Bronchial epithelial cell (primary cell): Measurements from ENCODE around the gene HOXD11. TPM values are rescaled to one million over a fixed set of nuclear protein-coding genes. Genes with fewer than 3 reads are reported as not detected.

ENCODE experiments used
- DNase-seq: peaks from one replicate; pipeline ENCODE4 v3.0.0-alpha.2; 2010; ENCODE audit warnings: low read depth
- FAIRE-seq: peaks from 2 replicates; lab custom pipeline; 2011; peaks lifted over from hg19 to GRCh38; lab: Jason Lieb, UNC
- H3K27me3 ChIP-seq: 2 replicates; pipeline ENCODE4 v1.5.1; 2011; ENCODE audit warnings: low read length; ENCODE audit not compliant: control insufficient read depth, insufficient read depth
- H3K36me3 ChIP-seq: 2 replicates; pipeline ENCODE4 v1.5.1; 2011; ENCODE audit warnings: low read length; ENCODE audit not compliant: control insufficient read depth, insufficient read depth
- H3K4me3 ChIP-seq: 2 replicates; pipeline ENCODE4 v1.5.1; 2011; ENCODE audit warnings: mild to moderate bottlenecking, low read depth, low read length, control low read depth
- total RNA-seq: library from RNA; depleted of rRNA; stranded (reverse); fragments of >200 nt; gene quantifications from 2 replicates; pipeline ENCODE4 v1.2.1, GENCODE V29; 2014
- TF ChIP-seq, protein P1 (sequence below): IDR thresholded peaks from 2 replicates; pipeline ENCODE4 v1.5.1; 2011; ENCODE audit warnings: mild to moderate bottlenecking, moderate library complexity, low read length, control low read depth, inconsistent platforms; ENCODE audit not compliant: insufficient read depth, severe bottlenecking

HOXD11 gene
- total RNA-seq, 1 donor from 2014 or later, result not detected

DNA sequence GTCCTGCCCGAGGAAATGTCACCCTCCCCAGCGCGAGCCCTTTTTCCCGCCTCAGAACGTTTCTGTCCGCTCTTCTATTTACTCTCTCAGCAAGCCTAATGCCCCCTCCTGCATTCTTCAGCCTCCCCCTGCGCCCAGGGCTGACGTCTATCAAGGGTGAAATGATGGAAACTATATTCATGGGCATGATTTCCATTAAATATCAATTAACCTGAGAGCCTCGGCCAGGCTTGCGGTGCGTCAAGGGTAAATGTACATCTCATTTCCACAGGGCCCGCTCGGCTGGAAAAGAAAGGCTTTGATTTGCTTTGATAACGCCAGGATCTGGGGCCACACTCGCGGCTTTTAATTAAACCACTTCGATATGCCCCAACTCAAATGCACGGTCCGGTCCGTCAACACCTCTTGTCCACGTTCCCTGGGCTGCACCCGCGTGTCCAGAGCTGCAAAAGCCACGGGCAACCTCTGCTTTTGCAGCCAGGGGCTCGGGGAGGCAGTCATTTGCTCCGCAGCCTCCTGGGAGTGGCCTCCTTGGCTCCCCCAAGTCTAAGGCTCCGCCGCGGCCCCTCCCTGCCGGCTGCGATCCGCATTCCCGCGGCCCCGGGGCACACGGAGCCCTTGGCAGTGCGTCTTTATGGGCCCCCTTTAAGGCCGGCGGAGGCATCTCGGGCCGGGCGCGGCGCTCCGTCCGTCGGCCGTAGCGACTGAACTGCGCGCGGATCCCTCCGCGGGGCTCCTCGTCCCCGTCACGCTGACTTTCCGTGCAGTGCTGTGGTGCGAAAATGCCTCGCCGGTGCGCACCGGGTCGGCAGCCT lies 22.1 kb downstream of the HOXD11 start, which contains the start of gene HOXD8:
Gene HOXD8, plus strand, starts transcription at position 724 of the 815 bp plus-strand sequence. CDS start 662 bp downstream, outside the sequence.
- FAIRE-seq (no peak), DNase-seq (no peak)
- no peaks in the 10 kb centered on the region for H3K36me3 ChIP-seq
- H3K4me3 ChIP-seq, result no peak within 1 kb of the TSS
- H3K27me3 ChIP-seq, result peaks cover 72% of the 10 kb centered on the region
- TF ChIP-seq, protein P1, sequence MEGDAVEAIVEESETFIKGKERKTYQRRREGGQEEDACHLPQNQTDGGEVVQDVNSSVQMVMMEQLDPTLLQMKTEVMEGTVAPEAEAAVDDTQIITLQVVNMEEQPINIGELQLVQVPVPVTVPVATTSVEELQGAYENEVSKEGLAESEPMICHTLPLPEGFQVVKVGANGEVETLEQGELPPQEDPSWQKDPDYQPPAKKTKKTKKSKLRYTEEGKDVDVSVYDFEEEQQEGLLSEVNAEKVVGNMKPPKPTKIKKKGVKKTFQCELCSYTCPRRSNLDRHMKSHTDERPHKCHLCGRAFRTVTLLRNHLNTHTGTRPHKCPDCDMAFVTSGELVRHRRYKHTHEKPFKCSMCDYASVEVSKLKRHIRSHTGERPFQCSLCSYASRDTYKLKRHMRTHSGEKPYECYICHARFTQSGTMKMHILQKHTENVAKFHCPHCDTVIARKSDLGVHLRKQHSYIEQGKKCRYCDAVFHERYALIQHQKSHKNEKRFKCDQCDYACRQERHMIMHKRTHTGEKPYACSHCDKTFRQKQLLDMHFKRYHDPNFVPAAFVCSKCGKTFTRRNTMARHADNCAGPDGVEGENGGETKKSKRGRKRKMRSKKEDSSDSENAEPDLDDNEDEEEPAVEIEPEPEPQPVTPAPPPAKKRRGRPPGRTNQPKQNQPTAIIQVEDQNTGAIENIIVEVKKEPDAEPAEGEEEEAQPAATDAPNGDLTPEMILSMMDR, result no peak

GRCh38 chr2:176129813-176130146 lies 22.7 kb downstream of the HOXD11 start:
- H3K4me3 ChIP-seq, result no peak overlapping the region
- H3K36me3 ChIP-seq, result no peaks in the 10 kb centered on the region
- TF ChIP-seq, protein P1, result no peak
- peaks cover 69% of the 10 kb centered on the region for H3K27me3 ChIP-seq
- no peak for DNase-seq
- FAIRE-seq, result no peak

DNA sequence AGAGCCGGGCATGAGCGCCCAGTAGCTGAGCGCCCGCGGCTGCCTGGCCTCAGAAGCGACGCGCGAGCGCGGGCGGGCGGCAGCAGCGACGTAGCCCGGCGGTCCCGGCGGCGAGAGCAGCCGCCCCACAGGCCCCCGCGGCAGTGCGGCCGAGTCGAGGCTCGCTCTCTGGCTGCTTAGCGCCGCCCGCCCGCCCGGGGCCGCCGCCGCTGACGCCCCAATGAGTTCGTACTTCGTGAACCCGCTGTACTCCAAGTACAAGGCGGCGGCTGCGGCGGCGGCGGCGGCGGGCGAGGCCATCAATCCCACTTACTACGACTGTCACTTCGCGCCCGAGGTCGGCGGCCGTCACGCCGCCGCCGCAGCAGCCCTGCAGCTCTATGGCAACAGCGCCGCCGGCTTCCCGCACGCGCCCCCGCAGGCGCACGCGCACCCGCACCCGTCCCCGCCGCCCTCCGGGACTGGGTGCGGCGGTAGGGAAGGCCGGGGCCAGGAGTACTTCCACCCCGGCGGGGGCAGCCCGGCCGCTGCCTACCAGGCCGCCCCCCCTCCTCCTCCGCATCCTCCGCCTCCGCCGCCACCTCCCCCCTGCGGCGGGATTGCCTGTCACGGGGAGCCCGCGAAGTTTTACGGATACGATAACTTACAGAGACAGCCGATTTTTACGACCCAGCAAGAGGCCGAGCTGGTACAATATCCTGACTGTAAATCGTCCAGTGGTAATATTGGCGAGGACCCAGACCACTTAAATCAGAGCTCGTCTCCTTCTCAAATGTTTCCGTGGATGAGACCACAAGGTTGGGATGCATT lies 23.3 kb downstream of the HOXD11 start:
- FAIRE-seq (no peak), DNase-seq (no peak)
- Histone ChIP-seq H3K4me3 (no peak overlapping the region), H3K27me3 (peaks cover 63% of the 10 kb centered on the region), H3K36me3 (no peaks in the 10 kb centered on the region)
- TF ChIP-seq, protein P1, result no peak

GRCh38 chr2:176130957-176131847 lies 24.1 kb downstream of the HOXD11 start:
- FAIRE-seq (no peak), DNase-seq (no peak)
- TF ChIP-seq, protein P1, result no peak
- Histone ChIP-seq H3K36me3 (no peaks in the 10 kb centered on the region), H3K4me3 (no peak overlapping the region), H3K27me3 (peaks cover 65% of the 10 kb centered on the region)

- TF ChIP-seq, protein P1, result no peak
- H3K4me3 ChIP-seq, result no peak overlapping the region
- H3K27me3 ChIP-seq, result peaks cover 66% of the 10 kb centered on the region
- no peaks in the 10 kb centered on the region for H3K36me3 ChIP-seq
- no peak for FAIRE-seq
- DNase-seq, result no peak
Measured at GRCh38 chr2:176131848-176132158, 24.7 kb downstream of the HOXD11 start.
